OCI-LY3 (cell line): ENCODE data around the gene GRAMD1B.
A peak's percentile ranks its signal among the peaks of the same experiment; 100 is the strongest.

Source experiments
- H2AFZ ChIP-seq: fragments of 200-600, 300-600 bp; shearing (Covaris generic); 2 replicates; pipeline ENCODE4 v1.6.0; 2014; ENCODE audit warnings: antibody characterized with exemption, low read depth, low read length
- H3K27ac ChIP-seq: fragments of 200-600, 300-600 bp; sonication (generic); 2 replicates; pipeline ENCODE4 v1.5.1; 2014; ENCODE audit warnings: mild to moderate bottlenecking, low read length, moderate library complexity, mixed read lengths
- H3K27me3 ChIP-seq: fragments of 200-600, 300-600 bp; sonication (generic); 2 replicates; pipeline ENCODE4 v1.6.1; 2014; ENCODE audit warnings: low read depth, low read length, mixed read lengths
- H3K36me3 ChIP-seq: fragments of 200-600, 300-600 bp; sonication (generic); replicated peaks from 2 replicates; pipeline ENCODE3; 2014; ENCODE audit warnings: low read depth, low read length, mixed read lengths
- H3K4me1 ChIP-seq: fragments of 300-600, 200-600 bp; sonication (generic); 2 replicates; pipeline ENCODE4 v1.6.1; 2014; ENCODE audit warnings: low read length, mixed read lengths
- H3K4me2 ChIP-seq: fragments of 200-600, 300-600 bp; sonication (generic); 2 replicates; pipeline ENCODE4 v1.6.1; 2014; ENCODE audit warnings: low read length, mixed read lengths
- H3K4me3 ChIP-seq: fragments of 300-600, 200-600 bp; sonication (generic); 2 replicates; pipeline ENCODE4 v1.5.1; 2014; ENCODE audit warnings: antibody characterized with exemption, mild to moderate bottlenecking, low read length, moderate library complexity
- H3K79me2 ChIP-seq: fragments of 300-600, 200-600 bp; shearing (Covaris generic); 2 replicates; pipeline ENCODE4 v1.6.1; 2014; ENCODE audit warnings: mild to moderate bottlenecking, low read length, mixed read lengths
- H3K9ac ChIP-seq: fragments of 300-600, 200-600 bp; shearing (Covaris generic); 2 replicates; pipeline ENCODE4 v1.6.0; 2014; ENCODE audit warnings: mild to moderate bottlenecking, low read length, moderate library complexity
- H3K9me3 ChIP-seq: fragments of 200-600, 300-600 bp; shearing (Covaris generic); 2 replicates; pipeline ENCODE4 v1.6.1; 2014; ENCODE audit warnings: low read length, mixed read lengths; ENCODE audit not compliant: insufficient read depth
- H4K20me1 ChIP-seq: fragments of 200-600, 300-600 bp; sonication (generic); 2 replicates; pipeline ENCODE4 v1.6.1; 2016; ENCODE audit warnings: low read length, mixed read lengths; ENCODE audit not compliant: insufficient read depth
- CTCF ChIP-seq: fragments of 200-600, 300-600 bp; sonication (generic); IDR thresholded peaks from 2 replicates; pipeline ENCODE4 v1.5.1; 2014; ENCODE audit warnings: antibody characterized with exemption, low read length, low read depth
- EZH2phosphoT487 ChIP-seq: fragments of 200-600 bp; shearing (Covaris generic); IDR thresholded peaks from 2 replicates; pipeline ENCODE4 v1.6.1; 2018; ENCODE audit warnings: antibody characterized with exemption, mixed run types, low read depth

Gene GRAMD1B

GRCh38 chr11:123407130-123407995 lies 22.7 kb upstream of the GRAMD1B start:
- Histone ChIP-seq H3K4me1 (peaks cover 56% of the 10 kb centered on the region), H3K79me2 (no peaks in the 10 kb centered on the region), H3K9me3 (no peaks in the 10 kb centered on the region), H3K4me2 (peak overlapping the region; percentile 92), H2AFZ (peak overlapping the region; percentile 57; the same call in 1 of the 2 replicates), H3K36me3 (no peaks in the 10 kb centered on the region), H3K9ac (peak overlapping the region; percentile 51), H3K27me3 (peaks cover 30% of the 10 kb centered on the region), H3K4me3 (peak overlapping the region; percentile 65), H3K27ac (no peak overlapping the region), H4K20me1 (no peaks in the 10 kb centered on the region)
- peak; percentile 88 for TF ChIP-seq CTCF
- TF ChIP-seq EZH2phosphoT487 = no peak

- Histone ChIP-seq H3K27ac (no peak overlapping the region), H3K4me2 (peak overlapping the region; percentile 56; the same call in 1 of the 2 replicates), H3K36me3 (no peaks in the 10 kb centered on the region), H3K27me3 (peaks cover 31% of the 10 kb centered on the region), H4K20me1 (no peaks in the 10 kb centered on the region), H3K79me2 (no peaks in the 10 kb centered on the region), H3K4me1 (peaks cover 56% of the 10 kb centered on the region), H3K9me3 (no peaks in the 10 kb centered on the region), H2AFZ (no peak overlapping the region), H3K9ac (no peak overlapping the region), H3K4me3 (no peak overlapping the region)
- TF ChIP-seq EZH2phosphoT487 (no peak), CTCF (no peak)
Observed at GRCh38 chr11:123407996-123408597, 22.0 kb upstream of the GRAMD1B start.

GRCh38 chr11:123408619-123409455 lies 21.2 kb upstream of the GRAMD1B start:
- Histone ChIP-seq H3K27me3 (peaks cover 31% of the 10 kb centered on the region), H3K36me3 (no peaks in the 10 kb centered on the region), H3K4me2 (peak overlapping the region; percentile 56), H3K4me1 (peaks cover 56% of the 10 kb centered on the region), H3K27ac (no peak overlapping the region), H3K9me3 (no peaks in the 10 kb centered on the region), H3K9ac (no peak overlapping the region), H2AFZ (no peak overlapping the region), H3K4me3 (no peak overlapping the region), H4K20me1 (no peaks in the 10 kb centered on the region), H3K79me2 (no peaks in the 10 kb centered on the region)
- no peak for TF ChIP-seq EZH2phosphoT487
- no peak for TF ChIP-seq CTCF
